MM.1S (cell line): ENCODE results near the gene FAF1.

Experiments
- EZH2 ChIP-seq: fragments of 300-600 bp; sonication (generic); optimal IDR thresholded peaks from 2 replicates; pipeline ENCODE3; 2017; ENCODE audit warnings: low read depth, mild to moderate bottlenecking, antibody characterized with exemption, low read length, mixed read lengths
- TF ChIP-seq, protein P1 (sequence below): fragments of 300-600 bp; sonication (generic); IDR thresholded peaks from 2 replicates; pipeline ENCODE4 v1.5.1; 2016; ENCODE audit warnings: antibody characterized with exemption, low read length, mixed read lengths

DNA sequence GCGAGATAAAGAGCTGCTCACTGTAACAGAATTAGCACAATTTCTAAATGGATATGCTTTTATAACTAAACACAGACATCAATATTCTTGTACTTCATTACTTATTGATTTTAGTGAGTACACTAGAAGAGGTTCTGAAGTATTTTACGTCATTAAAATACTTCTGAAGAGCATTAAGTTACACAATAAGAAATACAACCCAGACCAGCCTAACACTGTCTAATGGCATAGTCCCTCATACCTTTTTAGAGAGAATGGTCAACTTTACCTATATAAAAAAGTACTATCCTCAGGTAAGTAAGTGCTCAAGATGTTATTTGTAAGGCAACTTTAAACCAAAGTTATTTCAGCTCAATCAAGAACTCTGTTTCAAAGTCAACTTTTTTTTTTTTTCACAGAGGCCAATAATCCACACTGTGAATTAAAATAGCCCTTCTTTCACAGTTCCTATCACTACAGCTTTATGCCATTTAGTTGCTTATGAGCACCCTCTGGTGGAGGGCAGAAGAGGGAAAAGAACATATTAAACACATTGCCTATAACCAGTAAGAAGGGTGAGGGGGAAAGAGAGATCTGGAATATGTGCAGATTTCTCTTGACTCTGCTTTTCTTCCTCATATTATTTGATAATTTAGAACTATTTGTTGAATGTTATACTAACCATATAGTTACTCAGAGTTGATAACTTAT, 354.7 kb downstream of the FAF1 start:
- TF ChIP-seq, protein P1, sequence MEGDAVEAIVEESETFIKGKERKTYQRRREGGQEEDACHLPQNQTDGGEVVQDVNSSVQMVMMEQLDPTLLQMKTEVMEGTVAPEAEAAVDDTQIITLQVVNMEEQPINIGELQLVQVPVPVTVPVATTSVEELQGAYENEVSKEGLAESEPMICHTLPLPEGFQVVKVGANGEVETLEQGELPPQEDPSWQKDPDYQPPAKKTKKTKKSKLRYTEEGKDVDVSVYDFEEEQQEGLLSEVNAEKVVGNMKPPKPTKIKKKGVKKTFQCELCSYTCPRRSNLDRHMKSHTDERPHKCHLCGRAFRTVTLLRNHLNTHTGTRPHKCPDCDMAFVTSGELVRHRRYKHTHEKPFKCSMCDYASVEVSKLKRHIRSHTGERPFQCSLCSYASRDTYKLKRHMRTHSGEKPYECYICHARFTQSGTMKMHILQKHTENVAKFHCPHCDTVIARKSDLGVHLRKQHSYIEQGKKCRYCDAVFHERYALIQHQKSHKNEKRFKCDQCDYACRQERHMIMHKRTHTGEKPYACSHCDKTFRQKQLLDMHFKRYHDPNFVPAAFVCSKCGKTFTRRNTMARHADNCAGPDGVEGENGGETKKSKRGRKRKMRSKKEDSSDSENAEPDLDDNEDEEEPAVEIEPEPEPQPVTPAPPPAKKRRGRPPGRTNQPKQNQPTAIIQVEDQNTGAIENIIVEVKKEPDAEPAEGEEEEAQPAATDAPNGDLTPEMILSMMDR: peak; percentile 34; the same call in 1 of the 2 replicates
- no peak for TF ChIP-seq EZH2
